AML-193 (cell line): ENCODE measurements around the gene ZNF800.

ENCODE experiments used
- DNase-seq, 2 experiments: peaks; one replicate each; lab custom pipeline; 2025; lab: John Stamatoyannopoulos, UW

ZNF800 gene

DNA sequence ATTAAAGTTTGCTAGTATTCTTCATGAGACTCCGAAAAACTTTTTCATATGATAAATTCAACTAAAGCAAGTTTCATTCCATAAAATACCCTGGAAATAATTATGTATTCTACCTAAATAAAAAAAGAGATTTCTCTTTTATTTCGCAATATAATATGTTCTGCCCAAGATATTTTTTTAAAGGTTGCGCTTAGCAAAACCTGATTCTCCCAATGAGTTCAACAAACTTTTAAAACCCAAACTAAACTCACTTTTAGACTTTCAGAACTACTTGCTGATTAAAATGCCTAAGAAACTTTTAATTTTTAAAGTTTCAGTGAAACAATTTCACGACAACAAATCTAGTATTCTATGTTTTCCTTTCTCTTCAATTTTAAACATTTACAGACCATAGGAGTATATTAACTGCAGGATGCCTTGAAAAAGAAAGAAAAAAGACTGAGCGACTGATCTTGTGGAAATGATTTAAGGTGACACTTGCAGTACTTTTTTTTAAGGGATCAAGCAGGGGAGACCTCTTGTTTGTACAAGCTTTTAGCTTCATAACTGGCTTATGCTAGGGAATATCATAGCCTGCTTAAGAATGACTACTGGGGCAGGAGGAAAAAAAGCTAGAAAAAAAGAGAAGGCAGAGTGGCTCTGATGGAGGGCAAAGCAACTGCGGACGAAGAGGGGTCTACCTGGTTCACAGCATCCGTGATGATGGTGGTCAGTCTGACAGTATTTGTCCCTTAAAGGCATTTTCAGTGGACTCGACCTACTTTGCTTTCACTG is 1.5 kb downstream of the ZNF800 start:
- DNase-seq: no peak

DNA sequence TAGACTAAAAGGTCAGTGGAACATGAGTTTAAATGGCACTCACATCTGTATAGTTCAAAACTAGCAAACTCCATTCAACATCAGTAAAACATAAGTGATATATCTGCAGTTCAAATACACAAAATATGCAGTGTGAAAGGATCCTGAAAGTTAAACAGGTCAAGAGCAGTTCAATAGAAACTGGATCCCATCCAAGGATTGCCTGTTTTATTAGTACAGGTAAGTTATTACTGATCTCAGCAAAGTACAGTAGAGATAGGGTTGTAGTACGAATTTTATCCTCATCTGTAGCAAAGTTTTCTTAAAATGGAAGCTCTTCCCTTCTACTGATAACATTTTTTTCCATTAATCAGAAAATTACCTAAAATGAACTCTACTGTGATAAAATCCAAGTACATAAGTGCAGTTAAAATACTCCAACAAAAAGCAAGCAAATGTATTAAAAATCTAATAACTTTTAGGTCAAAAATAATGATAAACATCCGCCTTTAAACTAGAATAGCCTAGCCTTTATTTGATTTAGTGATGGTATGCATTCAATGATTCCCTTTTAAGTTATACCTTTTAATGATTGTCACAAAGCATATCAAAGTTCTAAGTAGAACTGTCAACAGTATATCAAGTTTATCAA is 2.2 kb downstream of the ZNF800 start:
- no peak for DNase-seq

DNA sequence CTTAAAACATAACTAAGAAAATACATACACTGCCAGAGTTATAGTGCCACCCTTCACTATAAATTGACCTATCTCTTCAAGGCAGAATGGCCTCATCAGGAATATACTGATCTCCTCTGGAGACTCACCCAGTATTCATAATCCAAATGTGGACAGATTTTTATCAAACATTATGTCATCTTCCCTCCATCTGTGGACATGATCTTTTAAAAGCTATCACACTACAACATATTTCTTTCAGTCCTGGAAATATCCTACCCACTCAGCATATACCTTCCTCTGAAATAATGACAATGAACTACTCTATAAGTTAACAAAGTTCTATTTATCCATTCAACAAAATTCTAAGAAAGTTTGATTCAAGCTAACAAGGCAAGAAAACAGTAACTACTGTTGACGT is 3.2 kb downstream of the ZNF800 start:
- no peak for DNase-seq

DNA sequence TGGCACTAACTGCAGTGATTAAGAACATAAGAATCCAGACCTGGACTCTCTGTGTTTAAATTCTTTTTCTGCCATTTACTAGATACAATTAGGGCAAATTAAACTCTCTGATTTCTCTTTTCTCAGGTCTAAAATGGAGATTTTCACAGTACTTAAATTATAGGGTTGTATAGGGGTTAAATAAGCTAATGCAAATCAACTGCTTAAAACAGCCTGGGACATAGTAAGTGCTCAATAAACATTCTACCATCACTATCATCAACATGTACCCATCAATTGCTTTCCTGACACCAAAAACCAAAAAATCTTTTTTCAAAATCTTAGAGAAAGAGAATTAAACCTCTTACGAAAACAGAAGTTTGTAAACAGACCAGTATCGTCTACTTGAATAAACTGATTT is 4.5 kb downstream of the ZNF800 start:
- DNase-seq: no peak

DNA sequence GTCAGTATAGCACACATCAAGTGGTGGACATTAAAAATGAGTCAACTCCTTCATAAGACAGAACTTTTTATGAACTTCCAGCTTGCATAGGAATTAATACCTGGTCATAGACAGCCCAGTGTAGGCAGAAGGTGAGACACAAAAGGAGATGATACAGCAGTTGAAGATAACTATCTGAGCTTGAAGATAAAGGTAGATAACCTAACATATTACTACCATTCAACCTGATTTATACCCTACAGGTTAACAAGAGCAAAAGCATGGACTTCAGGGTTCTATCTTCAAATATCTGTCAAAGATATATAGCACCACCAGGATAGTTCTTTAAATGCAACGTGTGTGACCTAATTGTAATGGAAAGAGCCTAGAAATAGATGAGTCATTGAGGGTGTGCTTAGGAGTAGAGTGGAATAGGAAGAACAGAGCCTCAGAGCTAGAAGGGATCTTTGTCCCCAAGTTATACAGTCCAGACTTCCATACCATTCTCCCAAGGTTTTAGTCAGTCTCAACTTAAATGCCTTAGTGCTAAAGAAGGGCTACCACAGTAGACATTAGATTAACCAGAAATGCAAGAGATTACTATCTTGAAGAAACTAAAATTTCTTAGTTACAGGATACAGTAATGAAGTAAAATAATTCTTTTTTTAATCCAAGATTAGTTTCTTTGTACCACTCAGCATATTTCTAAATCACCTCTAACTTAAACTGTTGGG is 9.2 kb downstream of the ZNF800 start:
- DNase-seq: peak in 1 of 2 experiments; percentile 12

DNA sequence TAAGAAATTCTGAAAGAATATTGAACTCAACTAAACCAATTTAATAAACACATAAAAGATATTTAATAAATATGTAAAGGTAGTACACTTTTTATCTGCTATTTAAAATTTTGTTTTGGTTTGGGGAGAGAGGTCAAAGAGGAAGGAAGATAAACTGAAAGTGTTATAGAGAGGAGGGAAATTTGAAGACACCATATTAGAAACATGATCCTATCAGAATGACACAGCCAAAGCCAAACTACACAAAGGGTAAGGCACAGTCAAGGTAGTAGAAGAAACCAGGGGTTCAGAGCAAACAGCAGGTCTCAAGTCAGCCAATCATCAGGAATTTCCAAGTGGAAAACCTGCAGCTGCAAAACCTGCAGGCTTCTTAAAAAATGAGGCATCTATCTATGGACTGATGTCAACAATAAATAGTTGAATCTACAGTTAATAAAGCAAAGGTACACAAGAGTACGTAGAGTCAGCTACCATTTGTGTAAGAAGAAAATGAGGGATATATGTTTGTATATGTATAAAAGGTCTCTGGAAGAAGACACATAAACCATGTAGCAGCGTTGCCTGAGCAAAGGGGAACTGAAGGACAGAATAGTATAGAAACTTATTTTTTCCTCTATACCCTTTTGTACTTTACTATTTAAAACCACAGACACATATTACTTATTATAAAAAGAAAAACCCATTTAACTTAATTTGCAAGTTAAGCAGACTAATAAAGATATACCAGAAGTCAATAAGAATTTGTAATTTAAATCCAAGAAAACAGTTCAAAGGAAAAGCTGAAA is 10.0 kb downstream of the ZNF800 start:
- no peak for DNase-seq

DNA sequence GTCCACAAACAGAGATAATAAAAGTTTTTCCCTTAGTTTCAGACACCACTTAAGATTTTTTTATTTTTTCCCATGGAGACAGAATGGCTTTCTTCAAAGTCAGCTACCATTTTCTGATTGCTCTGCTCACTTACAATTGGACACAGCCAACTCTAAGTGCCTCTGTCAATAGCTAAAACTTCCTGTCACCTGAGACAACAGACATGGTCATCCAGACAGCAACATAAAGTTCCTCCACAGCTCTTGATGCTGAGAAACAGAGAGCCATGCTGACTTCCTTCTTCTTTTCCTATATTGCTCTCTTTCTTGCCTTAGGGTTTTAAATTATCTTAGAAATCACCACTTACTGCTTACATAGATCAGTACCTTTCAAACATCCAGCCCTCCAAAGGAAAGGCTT is 12.0 kb downstream of the ZNF800 start:
- peak; percentile 19 to 62 for DNase-seq

DNA sequence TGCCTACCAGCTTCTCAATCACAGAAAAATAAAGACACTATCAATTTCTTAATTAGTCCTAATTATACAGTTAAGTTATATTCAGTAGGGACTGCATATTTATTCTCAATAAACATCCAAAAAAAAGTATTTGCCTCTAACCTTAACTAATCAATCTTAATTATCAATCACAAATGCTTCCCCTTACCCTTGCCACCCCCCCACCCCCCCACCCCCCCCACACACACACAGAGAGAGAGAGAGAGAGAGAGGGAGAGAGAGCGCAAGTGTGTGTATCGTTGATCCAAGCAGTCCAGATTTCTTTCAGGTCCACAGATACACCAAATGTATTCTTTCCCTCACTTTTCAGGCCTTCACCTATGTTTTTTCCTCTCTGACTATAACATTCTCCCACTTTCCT is 12.9 kb downstream of the ZNF800 start:
- DNase-seq: no peak

DNA sequence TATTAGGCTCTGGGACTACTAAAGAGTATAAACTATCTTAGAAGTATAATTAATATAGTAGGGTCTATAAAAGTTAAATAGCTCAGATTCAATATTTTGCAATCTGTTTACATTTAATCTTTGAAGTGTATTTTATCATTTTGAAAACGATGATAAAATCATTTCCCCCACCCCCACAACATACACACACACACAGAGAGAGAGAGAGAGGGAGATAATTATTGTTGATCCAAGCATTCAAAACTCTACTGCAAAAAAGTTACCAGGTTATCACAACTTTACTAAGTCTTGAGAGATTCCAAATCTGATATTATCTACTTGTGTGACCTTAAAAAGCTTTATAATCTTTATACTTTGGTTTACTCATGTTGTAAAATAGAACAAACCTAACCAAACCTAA is 14.0 kb downstream of the ZNF800 start:
- DNase-seq: no peak

DNA sequence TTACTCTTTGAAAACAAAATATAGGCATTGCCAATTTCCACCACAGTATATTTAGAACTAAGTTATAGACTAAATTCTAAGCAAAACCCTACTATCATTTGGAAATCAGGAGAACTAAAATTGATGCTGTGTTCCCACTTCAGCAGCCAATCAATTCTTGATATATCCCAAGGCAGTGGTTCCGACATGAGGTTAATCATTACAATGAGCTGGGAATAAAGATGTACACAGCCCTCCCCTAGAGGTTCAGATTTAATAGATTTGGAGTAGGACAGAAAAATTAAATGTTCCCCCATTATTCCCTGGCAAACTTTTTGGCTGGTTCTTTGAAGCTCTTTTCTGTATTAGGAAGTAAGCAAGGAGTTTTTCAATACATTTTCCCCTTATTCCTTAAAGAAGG is 15.1 kb downstream of the ZNF800 start:
- no peak for DNase-seq

DNA sequence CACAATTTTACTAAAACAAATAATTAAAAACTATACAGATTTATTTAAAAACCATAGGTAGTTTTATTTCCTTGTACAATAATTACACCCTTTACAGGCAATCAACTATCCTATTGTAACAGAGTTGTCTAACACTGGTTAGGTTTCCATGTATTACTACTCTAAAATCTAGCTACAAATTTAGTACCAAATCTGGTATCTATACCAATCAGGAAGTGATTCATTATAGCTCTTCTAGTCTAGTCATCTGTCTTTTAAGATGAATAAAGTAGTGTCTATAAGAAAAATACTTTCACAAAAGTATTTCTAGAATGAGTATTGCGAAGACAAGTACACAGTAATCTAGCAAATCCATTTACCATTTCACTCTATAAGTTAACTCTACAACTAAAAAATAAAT is 16.9 kb downstream of the ZNF800 start:
- DNase-seq: no peak

DNA sequence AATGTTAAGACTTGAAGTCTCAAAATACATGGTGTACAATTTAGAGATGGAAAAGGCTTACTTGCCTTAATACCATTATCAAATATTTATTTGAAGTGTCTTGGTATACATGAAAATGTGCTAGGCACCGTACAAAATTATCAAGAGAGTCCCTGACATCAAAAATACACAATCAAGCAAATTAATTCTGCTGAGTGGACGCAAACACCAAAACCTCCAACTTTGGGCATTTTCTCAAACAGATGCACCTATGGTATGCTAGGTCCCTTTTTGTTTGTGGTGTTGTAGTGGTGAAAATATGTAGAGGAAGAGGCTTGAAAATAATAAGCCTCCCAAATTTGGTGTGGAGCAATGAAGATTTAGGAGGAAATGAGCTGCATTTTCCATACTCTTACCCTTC is 24.8 kb downstream of the ZNF800 start:
- DNase-seq: no peak

DNA sequence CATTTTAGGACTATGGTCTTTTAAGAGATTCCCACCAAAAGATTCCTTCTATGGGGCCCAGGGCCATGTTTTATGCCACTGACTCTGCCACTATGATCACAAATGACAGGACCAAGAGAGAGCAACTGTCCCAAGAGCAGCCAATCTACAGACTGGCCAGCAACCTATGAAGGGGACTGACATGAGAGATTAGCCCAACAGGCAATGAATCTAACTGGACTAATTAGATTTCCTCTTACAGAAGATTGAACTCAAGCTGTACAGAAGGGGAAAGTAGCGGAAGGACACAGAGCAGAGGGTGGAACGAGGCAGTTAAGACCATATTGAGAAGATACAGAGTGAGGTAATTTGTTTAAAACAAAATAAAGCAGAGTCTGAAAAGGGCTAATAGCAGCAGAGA is 25.8 kb downstream of the ZNF800 start:
- no peak for DNase-seq

DNA sequence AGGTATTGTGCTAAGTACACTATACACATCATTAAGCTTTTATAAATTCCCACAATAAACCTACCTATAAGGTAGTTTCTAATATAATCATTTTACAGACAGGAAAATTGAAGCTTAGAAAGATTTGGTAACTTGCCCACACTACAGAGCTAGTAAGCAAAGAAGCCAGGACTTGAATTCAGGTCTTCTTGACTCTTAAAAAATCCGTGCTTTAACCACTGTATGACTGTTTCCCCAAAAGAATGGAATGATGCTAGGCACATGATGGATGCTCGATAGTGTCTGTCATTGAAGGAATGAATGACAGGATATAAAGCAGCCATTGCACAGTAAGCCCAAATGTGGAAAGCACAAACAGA is 26.6 kb downstream of the ZNF800 start:
- DNase-seq: no peak

DNA sequence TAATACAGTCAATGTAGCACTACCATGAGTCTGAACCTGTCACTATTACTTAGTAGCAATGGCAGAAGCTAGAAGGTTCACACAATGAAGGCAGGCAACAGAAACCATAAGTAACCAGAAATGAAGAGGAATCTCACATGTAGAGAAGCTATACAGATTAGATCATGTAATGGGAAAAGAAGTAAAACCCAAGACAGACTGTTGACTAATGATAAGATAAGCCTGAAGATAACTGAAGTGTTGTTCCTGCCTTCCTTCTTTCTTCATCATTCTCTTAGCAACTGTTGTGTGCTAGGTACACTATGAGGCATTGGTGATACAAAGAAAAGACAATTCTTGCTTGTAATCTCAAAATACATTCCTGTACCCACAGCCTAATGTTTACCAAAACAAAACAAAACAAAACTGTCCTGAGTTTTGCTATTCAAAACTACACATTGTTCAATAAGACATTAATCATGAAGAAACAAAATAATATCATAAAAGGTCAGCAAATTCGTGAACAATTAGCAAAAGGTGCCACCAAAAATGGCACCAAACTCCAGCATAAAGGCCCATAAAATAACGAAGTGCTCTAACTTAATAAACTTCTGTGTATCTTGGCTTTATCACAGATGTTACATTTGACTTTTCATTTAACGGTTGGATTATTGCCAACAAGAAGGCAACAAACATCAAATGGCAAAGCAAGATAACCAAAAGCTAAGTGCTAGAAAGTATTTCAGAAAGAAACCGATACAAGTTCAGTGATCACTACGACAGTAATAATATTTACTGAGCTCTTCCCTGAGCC is 27.1 kb downstream of the ZNF800 start:
- no peak for DNase-seq

DNA sequence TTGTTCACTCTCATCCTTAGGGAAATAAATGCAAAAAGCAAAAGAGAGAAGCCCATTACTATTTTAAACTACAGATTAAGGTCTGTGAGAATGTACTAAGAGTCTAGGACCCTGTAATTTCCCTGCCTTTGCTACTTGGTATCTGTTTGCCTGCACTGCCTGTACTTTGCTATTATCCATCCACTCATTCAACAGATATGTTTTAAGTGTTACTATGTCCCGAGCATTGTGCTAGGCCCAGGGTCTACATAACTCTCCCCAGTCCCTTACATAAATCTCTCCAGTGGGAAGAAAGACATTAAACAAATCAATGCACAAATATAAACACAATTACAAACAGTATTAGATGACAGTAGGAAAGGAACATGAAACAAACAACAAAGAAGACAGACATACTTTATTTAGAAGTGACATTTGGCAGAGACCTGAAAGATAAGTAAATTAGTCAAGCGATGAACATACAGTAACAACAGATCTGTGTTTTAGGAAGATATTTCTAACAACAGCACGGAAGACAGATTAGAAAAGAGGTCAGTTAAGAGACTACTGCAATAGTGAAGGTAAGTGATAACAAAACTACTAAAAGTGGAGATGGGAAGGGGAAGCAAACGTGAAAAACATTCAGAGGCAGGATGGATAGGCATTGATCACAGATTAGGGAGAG is 30.0 kb downstream of the ZNF800 start:
- DNase-seq: no peak

DNA sequence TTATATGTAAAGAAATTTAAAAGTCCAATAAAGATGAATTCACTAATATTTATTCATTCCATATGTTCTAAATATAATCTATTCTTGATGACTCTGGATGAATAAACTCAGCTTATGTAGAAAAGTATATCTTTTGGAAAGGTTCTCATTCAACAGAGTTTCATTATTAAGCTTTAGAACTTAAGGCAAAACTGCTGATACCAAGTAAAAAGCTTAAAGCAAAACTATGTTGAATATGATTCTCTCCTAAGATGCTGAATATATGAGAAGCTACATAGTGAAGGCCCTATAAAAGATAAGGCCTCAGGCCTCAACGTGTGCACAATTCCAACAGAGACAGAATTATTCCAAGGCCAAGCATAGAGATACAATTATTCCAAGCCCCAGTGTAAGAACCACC is 30.8 kb downstream of the ZNF800 start:
- no peak for DNase-seq

DNA sequence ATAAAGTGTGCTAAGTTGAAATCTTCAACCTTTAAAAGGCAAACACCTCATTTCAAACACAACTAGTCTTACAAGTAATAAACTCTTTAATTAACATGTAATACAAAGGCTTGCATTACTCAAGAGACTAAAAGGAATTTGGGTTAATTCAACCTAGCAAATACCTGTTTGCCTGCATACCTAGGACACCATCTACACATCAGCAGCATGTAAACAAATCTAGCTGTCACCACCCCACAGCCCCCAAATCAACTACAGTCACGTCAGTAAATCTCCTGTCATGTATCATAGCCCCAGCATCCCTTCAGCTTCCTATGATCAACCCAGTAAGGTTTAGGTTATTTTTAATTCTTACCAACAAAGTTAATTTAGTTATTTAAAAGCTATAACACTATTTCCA is 33.5 kb downstream of the ZNF800 start:
- no peak for DNase-seq

DNA sequence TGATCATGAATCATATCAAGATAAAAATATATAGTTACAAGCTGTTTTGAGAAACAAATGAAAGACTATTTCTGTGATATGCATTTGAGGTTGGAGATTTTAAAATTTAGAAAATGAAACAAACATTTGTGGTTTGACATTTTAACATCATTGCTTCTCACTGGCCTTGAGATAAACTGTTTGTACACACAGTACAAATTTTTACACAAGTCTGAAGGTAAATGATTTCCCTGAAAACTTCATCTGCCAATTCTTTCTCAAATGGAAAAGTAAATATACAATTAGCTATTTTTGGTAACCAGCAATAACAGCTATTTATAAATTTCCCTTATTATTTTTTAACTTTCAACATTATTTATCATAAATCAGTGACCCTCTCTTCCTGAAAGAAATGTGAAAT is 38.6 kb downstream of the ZNF800 start:
- no peak for DNase-seq

DNA sequence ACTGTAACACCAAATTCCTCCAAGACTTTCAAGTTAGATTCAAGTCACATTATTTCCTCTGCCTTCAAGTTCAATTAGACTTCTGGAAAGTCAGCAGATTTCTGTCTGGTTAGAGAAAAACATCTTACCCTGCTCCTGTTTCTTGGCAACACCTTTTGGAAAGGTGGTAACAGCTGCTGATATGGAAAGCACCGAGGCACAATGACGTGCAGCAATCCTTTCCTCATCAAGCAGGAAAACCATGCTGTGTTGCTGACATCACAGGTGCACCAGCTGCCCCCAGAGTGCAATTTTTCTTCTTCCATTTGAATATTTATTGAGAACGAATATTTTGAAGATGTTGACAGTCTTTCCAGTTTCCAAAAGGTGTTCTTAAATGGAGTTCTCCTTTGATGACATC is 41.9 kb downstream of the ZNF800 start:
- no peak for DNase-seq

DNA sequence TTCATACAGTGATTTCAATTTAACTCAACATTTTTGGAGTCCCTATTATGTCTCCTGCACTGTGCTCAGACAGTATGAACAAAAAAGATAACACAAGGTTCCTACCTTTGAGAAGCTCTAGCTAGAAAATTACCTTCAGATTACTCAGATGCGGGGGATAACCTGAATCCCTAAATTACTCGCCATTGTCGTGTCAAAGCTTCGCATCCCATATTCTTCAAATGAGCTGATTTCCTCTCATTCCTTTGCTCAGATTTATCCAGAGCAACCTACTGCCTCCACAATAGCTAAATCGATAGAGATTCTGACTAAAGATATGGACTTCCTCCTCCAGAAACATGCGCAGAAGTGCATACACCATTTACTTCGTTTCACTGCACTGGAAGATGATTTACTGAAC is 42.6 kb downstream of the ZNF800 start:
- no peak for DNase-seq
